HG03439 (cell line): ENCODE results near the gene LYPD4.
A peak's percentile ranks its signal among the peaks of the same experiment; 100 is the strongest.
"Not testable (repeated sequence)": the region's sequence is repeated elsewhere in the genome, so short reads cannot be mapped to it uniquely, and the experiment has no call there.

Source experiments
- ATAC-seq: cut with Tn5 transposase; IDR thresholded peaks from one replicate; pipeline ENCODE4 v1.9.1; 2021; ENCODE audit warnings: mild to moderate bottlenecking, moderate library complexity; ENCODE audit not compliant: unreplicated experiment

LYPD4 gene

DNA sequence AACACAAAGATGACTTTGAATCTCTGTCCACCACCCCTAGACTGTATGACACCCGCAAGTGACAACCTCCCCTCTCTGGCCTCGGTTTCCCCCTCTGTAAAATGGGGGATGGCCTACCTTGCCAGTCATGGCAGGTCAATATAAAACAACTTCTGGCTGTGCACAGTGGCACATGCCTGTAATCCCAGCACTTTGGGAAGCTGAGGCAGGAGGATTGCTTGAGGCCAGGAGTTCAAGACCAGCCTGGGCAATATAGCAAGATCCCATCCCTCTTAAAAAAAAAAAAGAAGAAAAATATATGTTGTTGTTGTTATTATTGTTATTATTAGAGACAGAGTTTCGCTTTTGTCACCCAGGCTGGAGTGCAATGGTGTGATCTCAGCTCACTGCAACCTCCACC, 31.5 kb upstream of the LYPD4 start:
- not testable (repeated sequence) for ATAC-seq

DNA sequence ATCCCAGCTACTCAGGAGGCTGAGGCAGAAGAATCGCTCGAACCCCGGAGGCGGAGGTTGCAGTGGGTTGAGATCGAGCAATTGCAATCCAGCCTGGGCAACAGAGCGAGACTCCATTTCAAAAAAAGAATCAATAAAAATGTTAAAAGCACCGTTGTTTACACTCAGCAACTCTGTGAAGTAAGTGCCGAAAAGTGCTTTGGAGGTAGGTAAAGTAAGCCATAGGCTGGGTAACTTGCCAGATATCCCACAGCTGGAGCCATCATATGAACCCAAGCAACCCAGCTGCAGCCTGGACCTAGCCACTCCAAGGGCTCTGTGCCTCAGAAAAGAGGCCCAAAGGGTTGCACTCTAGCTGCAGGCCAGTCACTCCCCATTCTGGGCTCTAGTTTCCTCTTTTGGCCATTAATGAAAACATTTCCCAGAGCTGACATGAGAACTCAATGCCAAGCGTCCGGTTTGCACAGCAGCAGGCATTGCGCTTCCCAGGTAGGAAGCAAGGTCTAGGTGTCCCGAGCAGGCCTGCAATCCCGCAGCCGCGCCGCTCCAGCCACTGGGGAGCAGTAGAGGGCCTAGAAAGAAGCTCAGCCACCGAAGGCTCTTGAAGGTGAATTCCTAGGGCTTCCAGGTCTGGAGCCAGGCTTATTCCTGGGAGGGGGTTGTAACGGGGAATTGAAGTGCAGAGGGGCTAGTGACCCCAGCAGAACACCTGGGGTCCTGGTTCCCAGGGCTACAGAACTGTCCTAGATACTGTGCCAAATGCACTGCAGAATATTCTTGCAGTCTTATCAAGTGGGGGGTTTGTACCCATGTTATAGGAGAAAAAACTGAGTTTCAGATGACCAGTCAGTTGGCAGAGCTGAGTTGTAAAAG, 28.5 kb upstream of the LYPD4 start:
- ATAC-seq: no peak

DNA sequence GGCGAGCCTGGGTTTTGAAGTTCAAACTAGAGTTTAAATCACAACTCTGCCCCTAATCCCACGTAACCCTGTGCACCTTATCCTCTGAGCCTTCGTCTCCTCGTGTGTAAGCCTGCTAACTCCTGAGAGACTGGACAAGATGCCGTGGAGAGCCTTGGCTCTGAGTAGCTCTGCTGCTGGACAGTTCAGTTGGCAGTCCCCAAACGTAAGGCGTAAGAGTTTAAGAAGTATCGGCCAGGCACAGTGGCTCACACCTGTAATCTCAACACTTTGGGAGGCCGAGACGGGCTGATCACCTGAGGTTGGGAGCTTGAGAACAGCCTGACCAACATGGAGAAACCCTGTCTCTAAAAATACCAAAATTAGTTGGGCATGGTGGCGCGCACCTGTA, 27.9 kb upstream of the LYPD4 start:
- no peak for ATAC-seq

GRCh38 chr19:41871573-41872383, 27.3 kb upstream of the LYPD4 start:
- ATAC-seq: peak; percentile 47

- ATAC-seq: no peak
These were observed 26.0 kb upstream of the LYPD4 start for GRCh38 chr19:41870401-41870873.

DNA sequence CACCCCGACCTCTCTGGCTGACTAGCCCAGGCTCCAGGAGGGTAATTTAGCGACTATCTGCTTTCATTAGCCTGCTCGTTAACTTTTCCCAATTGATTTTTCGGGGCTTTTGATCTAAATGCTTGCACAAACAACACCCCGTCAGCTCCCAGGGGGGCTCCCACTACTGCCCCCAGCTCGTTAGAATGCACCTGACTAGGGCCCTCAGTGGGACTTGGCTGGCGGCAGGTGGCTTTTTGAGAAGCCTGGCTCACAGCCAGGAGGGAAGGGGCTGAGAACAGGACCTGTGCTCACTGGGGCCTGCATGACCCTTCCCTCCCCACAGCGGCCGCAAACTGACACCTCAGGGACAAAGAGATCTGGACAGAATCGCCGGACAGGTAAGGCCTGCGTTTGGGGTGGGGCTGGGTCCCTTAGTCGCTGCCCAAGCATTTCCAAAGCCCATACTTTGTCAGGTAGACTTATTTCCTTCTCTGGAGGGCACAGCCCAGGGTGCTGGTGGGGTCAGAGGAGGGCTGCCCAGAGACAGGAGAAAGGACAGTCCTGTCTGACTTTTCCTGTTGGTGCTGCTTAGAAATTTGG, 25.0 kb upstream of the LYPD4 start:
- no peak for ATAC-seq

GRCh38 chr19:41868989-41869300, 24.5 kb upstream of the LYPD4 start:
- ATAC-seq: no peak

DNA sequence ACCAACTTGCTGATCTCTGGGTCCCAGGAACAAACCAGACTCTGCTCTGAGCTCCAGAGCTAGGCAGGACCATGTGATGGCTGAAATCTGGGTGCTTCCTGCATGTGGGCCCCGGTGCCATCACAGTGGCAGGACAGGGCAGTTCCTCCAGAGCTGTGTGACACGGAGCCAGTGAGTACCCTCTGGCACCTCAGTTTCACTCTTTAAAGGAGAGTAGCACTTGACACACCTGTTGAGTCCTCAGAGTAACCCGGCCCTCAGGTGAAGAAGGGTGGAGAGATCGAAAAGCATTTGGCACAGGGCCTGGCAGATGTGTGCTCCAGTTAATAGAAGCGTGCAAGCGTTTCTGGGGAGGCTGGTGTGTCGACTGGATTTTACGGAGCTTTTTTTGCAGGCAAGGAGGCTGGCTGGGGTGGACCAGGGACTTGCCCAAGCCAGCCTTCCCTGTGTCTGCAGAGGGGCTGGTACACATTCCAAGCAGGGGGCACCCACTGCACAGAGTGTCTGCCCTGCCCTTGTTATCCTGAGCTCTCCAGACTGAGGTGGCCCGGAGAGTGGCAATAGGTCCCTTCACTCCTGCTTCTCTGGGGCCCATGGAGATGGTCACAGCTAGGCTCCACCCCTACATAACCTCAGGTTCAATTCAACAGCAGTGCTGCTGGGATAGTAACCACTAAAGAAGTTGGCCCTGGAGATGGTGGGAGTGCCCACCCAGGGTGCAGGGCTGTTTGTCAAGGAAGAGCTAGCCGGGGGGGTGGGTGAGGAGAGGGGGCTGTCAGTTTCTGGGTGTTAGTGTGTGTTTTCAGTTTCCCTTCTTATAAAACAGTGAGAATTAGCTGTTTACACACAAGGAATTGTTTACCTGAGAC, 23.9 kb upstream of the LYPD4 start:
- ATAC-seq: no peak

GRCh38 chr19:41866284-41866683, 21.8 kb upstream of the LYPD4 start:
- ATAC-seq: no peak

DNA sequence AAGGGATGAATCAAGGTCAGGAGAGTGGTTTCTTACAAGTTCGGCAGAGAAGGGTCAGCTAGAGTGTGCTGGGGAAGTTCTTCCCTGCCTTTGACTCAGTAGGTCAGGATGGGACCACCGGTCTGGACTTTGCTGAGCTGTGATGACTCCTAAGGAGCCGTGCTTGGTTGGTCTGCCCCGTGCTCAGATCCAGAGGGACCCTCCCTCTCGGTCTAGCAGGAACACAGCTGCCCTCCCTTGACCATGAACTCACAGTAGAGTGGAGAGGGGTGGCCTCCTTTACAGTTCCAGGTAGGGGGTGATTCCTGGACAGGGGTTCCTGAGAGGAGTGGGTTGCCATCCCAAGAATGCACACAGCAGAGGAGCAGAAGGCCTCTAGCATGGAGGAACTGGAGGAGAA, 19.9 kb upstream of the LYPD4 start:
- no peak for ATAC-seq

DNA sequence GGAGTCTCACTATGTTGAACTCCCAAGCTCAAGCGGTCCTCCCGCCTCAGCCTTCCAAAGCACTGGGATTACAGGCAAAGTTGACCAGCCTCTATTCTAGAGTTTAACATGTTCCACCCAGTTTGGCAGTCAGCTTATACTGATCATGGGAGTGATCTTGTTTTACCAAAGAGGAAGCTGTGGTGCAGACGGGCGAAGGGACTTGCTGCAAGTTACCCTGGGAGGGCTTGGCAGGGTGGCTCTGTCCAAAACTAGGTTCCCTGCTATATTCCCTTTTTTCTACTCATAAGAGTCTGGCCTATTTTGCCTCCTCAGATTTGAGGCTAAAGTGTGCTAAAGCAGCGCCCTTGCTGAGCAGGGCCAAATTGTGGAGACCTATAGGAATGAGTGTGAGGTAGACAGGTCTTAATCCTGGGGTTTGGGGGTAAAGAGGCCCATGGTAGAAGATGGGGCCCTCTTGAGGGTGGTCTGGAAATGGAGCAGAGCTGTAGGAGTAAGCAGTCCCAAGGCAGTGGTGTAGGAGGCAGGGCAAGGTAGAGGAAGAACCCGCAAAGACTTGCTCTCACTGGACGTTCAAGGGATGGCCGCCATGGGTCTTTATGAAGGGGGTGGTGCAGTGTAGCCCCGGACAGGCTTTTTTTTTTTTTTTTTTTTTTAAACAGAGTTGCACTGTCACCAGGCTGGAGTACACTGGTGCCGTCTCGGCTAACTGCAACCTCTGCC, 18.9 kb upstream of the LYPD4 start:
- no peak for ATAC-seq

DNA sequence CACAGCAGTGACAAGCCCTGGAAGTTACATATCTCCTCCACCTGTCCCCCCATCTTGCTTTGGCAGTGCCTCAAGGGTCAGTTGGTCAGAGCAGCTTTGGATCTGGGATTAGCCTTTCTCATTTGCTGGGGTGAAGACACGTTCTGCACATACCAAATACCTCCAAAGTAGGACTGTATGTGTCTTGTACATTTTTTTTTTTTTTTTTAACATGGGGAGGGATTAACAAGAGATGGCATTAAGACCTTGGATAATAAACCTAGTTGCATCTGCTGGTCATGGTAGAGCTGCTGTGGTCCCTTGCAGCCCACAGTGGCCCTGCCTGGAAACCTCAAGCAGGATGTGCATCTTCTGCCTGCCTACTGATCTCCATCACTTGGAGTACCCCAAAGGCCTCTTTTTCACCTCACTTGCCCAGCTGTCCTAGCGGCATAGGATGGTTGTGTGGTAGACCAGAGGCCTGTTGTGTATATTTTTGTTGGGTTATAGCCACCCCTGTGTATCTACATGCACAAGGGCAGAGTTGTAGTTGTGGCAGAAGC, 18.0 kb upstream of the LYPD4 start:
- no peak for ATAC-seq

DNA sequence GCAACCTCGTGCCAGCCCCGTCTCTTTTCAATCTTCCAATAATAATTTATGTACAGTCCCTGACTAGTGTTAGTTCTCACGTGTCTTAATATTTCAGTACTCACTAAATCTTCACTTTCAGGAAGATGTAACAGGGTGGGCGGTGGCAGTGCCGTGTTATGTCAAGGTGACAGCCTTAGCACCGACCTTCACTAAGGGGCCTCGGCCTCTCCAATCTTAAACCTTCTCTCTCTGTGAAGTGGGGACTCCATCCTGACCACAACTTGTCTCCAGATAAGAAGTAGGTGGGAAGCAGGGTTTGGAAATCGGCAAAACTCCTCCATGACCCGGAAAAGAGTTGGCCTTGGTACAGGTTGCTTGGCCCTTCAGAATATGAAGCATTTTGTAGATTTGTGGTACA, 17.4 kb upstream of the LYPD4 start:
- no peak for ATAC-seq

DNA sequence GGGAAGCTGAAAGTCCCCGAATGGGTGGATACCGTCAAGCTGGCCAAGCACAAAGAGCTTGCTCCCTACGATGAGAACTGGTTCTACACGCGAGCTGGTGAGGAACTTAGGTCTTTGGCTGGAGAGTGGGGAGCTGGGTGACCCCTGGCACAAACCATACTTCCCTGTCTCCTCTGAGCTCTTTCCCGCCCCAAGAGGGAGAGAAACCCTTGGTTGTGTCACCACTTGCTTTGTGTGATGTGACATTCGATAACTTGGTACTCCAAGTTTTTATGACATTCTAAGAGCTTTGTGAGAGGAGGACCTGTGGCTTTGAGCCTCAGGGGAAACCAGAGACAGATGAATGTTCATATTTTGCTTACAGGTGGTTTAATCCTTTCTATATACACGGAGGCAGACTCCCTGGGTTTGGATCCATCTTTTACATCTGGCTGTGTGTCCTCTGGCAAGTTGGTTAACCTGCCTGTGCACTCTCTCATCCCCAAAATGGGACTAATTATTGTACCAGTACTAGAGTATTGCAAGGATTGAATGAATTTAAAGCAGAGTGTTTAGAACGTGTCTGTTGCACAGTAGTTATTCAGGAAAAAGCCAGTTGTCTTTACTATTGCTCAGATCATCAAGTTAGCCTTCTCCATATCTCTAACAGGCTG, 16.8 kb upstream of the LYPD4 start:
- ATAC-seq: no peak

DNA sequence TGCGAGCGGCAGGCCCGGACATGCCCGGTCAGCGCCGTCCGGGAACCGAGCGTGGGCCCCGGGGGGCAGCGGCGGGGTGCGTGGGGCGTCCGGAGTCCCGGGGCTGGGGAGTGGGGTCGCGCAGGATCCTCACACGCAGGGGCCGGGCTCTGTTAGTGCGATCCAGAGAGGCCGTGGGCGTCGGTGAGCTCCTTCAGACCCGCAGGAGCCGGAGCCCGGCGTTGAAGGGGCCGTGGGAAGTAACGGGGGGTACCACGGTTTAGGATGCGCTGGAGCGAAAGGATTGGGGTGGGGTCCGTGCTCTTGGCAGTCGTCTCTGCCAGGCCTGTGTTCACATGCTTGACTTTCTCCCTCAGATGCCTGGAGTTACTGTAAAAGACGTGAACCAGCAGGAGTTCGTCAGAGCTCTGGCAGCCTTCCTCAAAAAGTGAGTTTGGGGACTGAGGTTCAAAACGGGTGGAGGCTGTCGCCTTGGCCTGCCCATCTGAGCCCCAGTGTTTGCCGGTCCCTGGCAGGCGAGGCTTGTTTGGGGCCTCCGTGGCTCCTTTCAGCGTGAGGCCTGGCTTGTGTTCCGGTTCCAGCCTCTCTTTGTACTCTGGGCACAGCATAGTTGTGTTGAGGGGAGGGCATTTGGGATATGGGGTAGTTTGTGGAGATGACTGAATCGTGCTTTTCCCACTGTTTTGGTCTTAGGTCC, 16.1 kb upstream of the LYPD4 start:
- no peak for ATAC-seq

- ATAC-seq: peak; percentile 82
These were observed 15.3 kb upstream of the LYPD4 start, which contains the start of gene RPS19 for GRCh38 chr19:41859618-41860418. TSS of gene RPS19 (plus strand) at chr19:41860255. CDS start at chr19:41860775, 520 bp downstream.

DNA sequence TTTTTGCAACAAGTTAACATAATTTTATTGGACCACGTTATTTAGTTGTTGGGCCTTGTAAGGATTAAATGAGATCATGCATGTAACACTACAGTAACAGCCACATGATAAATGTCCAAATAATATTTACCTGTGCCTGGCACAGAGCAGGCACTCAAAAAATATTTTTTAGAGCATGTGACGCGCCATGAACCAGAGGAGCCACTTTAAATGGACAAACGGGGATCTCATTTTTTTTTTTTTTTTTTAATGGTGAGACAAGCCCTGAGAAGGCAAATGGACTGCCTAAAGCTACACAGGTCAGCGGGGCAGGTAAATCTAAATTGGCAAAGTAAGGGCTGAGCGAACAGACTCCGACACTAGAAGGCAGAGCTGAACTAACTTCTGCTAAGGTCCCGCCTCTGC, 14.7 kb upstream of the LYPD4 start:
- no peak for ATAC-seq

DNA sequence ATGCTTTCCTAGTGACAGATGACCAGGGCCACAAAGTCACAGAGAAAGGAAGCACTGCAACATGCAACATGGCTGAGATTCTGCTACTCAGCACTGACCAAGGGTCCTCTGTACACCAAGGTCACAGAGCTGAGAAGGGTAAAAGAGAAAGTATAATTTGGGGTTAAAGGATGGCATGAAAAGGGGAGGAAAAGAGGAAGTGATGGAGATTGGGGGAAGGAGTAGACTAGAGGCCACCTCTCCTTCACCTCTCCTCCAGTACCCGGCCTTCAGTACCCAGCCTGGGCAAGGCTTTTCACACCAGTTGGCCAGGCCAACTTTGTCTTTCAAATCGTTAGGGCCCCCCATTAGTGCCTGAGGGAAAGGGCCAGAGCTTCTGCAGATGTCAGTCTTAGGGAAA, 9.3 kb upstream of the LYPD4 start:
- ATAC-seq: no peak
